A549 (cell line): ENCODE results near the gene SCTR. TPM values are rescaled to one million over a fixed set of nuclear protein-coding genes. Genes with fewer than 3 reads are reported as not detected.

Experiments used
- ATAC-seq, 2 experiments: fragments of 200-7000 bp in 1 of 2; fragments of >200 bp in 1 of 2; cut with Nextera tagmentation in 1 of 2; cut with Tn5 transposase in 1 of 2; 3 replicates each; pipeline versions ENCODE4 v1.8.0 to v1.9.1; 2018 to 2020; ENCODE audit warnings: mild to moderate bottlenecking in 1 of 2, moderate library complexity in 1 of 2
- CTCF ChIA-PET: fragments of 300-600 bp; sonication (Branson Sonifier 250); formaldehyde crosslinking; extraction: SDS; loops from one replicate; lab custom pipeline; 2021; ENCODE audit warnings: antibody characterized with exemption, inconsistent platforms; lab: Yijun Ruan, JAX
- POLR2A ChIA-PET: fragments of 350-600 bp; formaldehyde crosslinking; extraction: SDS; loops from one replicate; lab custom pipeline; 2021; ENCODE audit warnings: antibody characterized with exemption, inconsistent platforms; lab: Yijun Ruan, JAX
- DNase-seq, 2 experiments: peaks; one replicate each; pipeline versions ENCODE4 v3.0.0 to v3.0.0-alpha.2; 2011 to 2016; ENCODE audit warnings: low read depth in 1 of 2, low spot score in 1 of 2
- FAIRE-seq: peaks from 2 replicates; lab custom pipeline; 2011; peaks lifted over from hg19 to GRCh38; lab: Jason Lieb, UNC
- H3K27ac ChIP-seq, 2 experiments: fragments of >200 bp; sonication (Bioruptor Twin); formaldehyde crosslinking; 3 replicates each; pipeline ENCODE4 v1.5.1; 2016 to 2017
- H3K4me1 ChIP-seq: fragments of >200 bp; sonication (Bioruptor Twin); formaldehyde crosslinking; 3 replicates; pipeline ENCODE4 v1.6.1; 2016
- H3K4me2 ChIP-seq: fragments of >200 bp; sonication (Bioruptor Twin); formaldehyde crosslinking; 3 replicates; pipeline ENCODE4 v1.6.1; 2016
- H3K4me3 ChIP-seq: fragments of >200 bp; sonication (Bioruptor Twin); formaldehyde crosslinking; 3 replicates; pipeline ENCODE4 v1.5.1; 2016
- H3K9me3 ChIP-seq: fragments of >200 bp; sonication (Bioruptor Twin); formaldehyde crosslinking; 3 replicates; pipeline ENCODE4 v1.6.1; 2016
- CEBPB ChIP-seq, 2 experiments: fragments of >200 bp in 1 of 2; sonication (Bioruptor Twin) in 1 of 2; formaldehyde crosslinking in 1 of 2; IDR thresholded peaks; 2 replicates each; pipeline ENCODE4 v1.6.1; 2012 to 2016
- CHD4 ChIP-seq: fragments of 200-600 bp; sonication (generic); IDR thresholded peaks from 2 replicates; pipeline ENCODE4 v1.6.1; 2016; ENCODE audit warnings: antibody characterized with exemption, mild to moderate bottlenecking, borderline replicate concordance
- FOSB ChIP-seq: fragments of 250-450 bp; sonication (Bioruptor Pico); IDR thresholded peaks from 2 replicates; pipeline ENCODE4 v1.5.0; 2020; ENCODE audit warnings: mild to moderate bottlenecking, moderate library complexity
- FOSL2 ChIP-seq, 2 experiments: fragments of 450-650 bp in 1 of 2; fragments of >200 bp in 1 of 2; sonication (Bioruptor Twin) in 1 of 2; formaldehyde crosslinking; IDR thresholded peaks; 2 replicates each; pipeline versions ENCODE4 v1.5.0 to v1.6.1; 2016 to 2020; ENCODE audit warnings: mild to moderate bottlenecking in 1 of 2, moderate library complexity in 1 of 2
- FOXS1 ChIP-seq: fragments of 250-450 bp; sonication (Bioruptor Pico); IDR thresholded peaks from 2 replicates; pipeline ENCODE4 v1.5.0; 2020; ENCODE audit warnings: mild to moderate bottlenecking, moderate library complexity
- GATA3 ChIP-seq: IDR thresholded peaks from 2 replicates; pipeline ENCODE4 v1.6.1; 2012; ENCODE audit warnings: borderline replicate concordance
- HOXA7 ChIP-seq: fragments of 250-450 bp; sonication (Bioruptor Pico); IDR thresholded peaks from 2 replicates; pipeline ENCODE4 v1.5.0; 2020; ENCODE audit warnings: mild to moderate bottlenecking, moderate library complexity
- HOXB5 ChIP-seq: fragments of 250-450 bp; sonication (Bioruptor Pico); IDR thresholded peaks from 2 replicates; pipeline ENCODE4 v1.5.0; 2020; ENCODE audit warnings: mild to moderate bottlenecking, moderate library complexity
- JUNB ChIP-seq: fragments of >200 bp; sonication (Bioruptor Twin); formaldehyde crosslinking; IDR thresholded peaks from 2 replicates; pipeline ENCODE4 v1.6.1; 2016
- KDM5A ChIP-seq: fragments of 200-600 bp; sonication (generic); IDR thresholded peaks from 2 replicates; pipeline ENCODE4 v1.6.1; 2016; ENCODE audit warnings: antibody characterized with exemption, mild to moderate bottlenecking
- MAX ChIP-seq: IDR thresholded peaks from 2 replicates; pipeline ENCODE4 v1.6.1; 2012
- NFE2L2 ChIP-seq: fragments of 150-350 bp; conservative IDR thresholded peaks from 2 replicates; pipeline ENCODE4 v1.6.1; 2014; ENCODE audit warnings: low read length
- NPAS2 ChIP-seq: fragments of 250-450 bp; sonication (Bioruptor Pico); IDR thresholded peaks from 2 replicates; pipeline ENCODE4 v1.8.0; 2022; ENCODE audit warnings: mild to moderate bottlenecking, moderate library complexity, borderline replicate concordance
- PHF8 ChIP-seq: fragments of 200-600 bp; sonication (generic); IDR thresholded peaks from 2 replicates; pipeline ENCODE4 v1.6.1; 2016; ENCODE audit warnings: low read depth, mild to moderate bottlenecking, antibody characterized with exemption, moderate library complexity, borderline replicate concordance
- POLR2A ChIP-seq: IDR thresholded peaks from 2 replicates; pipeline ENCODE4 v1.6.1; 2012; ENCODE audit warnings: mild to moderate bottlenecking, low read length
- RAD21 ChIP-seq, 2 experiments: fragments of >200 bp in 1 of 2; sonication (Bioruptor Twin) in 1 of 2; formaldehyde crosslinking in 1 of 2; IDR thresholded peaks in 1 of 2; conservative IDR thresholded peaks in 1 of 2; 2 replicates in 1 of 2; 3 replicates in 1 of 2; pipeline ENCODE4 v1.6.1; 2012 to 2018; ENCODE audit warnings: inconsistent platforms in 1 of 2
- RCOR1 ChIP-seq: fragments of 150-350 bp; IDR thresholded peaks from 2 replicates; pipeline ENCODE4 v1.6.1; 2014; ENCODE audit warnings: antibody characterized with exemption, low read length, low read depth
- RNF2 ChIP-seq: fragments of 200-600 bp; sonication (generic); IDR thresholded peaks from 2 replicates; pipeline ENCODE4 v1.6.1; 2016; ENCODE audit warnings: low read depth, mild to moderate bottlenecking, antibody characterized with exemption, moderate library complexity, borderline replicate concordance
- SMC3 ChIP-seq: fragments of >200 bp; sonication (Bioruptor Twin); formaldehyde crosslinking; IDR thresholded peaks from 3 replicates; pipeline ENCODE4 v1.6.1; 2018; ENCODE audit warnings: inconsistent platforms
- SREBF2 ChIP-seq: fragments of 450-650 bp; IDR thresholded peaks from 2 replicates; pipeline ENCODE4 v1.6.1; 2014; ENCODE audit warnings: mild to moderate bottlenecking, moderate library complexity
- TFCP2L1 ChIP-seq: fragments of 250-450 bp; sonication (Bioruptor Pico); IDR thresholded peaks from 2 replicates; pipeline ENCODE4 v1.5.0; 2021; ENCODE audit warnings: mild to moderate bottlenecking
- ZSCAN20 ChIP-seq: fragments of 250-450 bp; sonication (Bioruptor Pico); IDR thresholded peaks from 2 replicates; pipeline ENCODE4 v1.8.0; 2022; ENCODE audit warnings: mild to moderate bottlenecking, moderate library complexity
- WGBS: methylation state at CpG from one replicate; pipeline ENCODE4 v1.1.6; 2017; ENCODE audit errors: missing lambda C conversion rate; 5-methylcytosine and 5-hydroxymethylcytosine counted together
- polyA plus RNA-seq, 4 experiments: library from polyadenylated mRNA; depleted of rRNA in 3 of 4; stranded (reverse); fragments of >200 nt; fragmentation: RNase III in 1 of 4; extraction: RNeasy Plus Mini Kit Qiagen cat#74134 plus additional on column Dnase treatment in 1 of 4; gene quantifications; 2 replicates in 3 of 4; 3 replicates in 1 of 4; pipeline ENCODE4 v1.2.3, GENCODE V29; 2011 to 2017
- TF ChIP-seq, protein P1 (sequence below): fragments of 250-450 bp; sonication (Bioruptor Pico); IDR thresholded peaks from 2 replicates; pipeline ENCODE4 v1.5.0; 2021; ENCODE audit warnings: mild to moderate bottlenecking, moderate library complexity, borderline replicate concordance

Gene SCTR
- polyA plus RNA-seq, 2 of the 4 experiments (the other 2 are of a cell fraction): not detected

GRCh38 chr2:119402106-119402505 lies 122.2 kb downstream of the SCTR start:
- Histone ChIP-seq H3K4me3 (no peak overlapping the region), H3K9me3 (no peaks in the 10 kb centered on the region), H3K4me2 (no peak overlapping the region), H3K27ac (no peak overlapping the region), H3K4me1 (no peaks in the 10 kb centered on the region)
- DNase-seq (no peak), ATAC-seq (no peak), FAIRE-seq (no peak)
- CTCF ChIA-PET: interaction anchor here (16.0 kb wide), 1 partner anchor 73 kb away, joined by 255 read pairs; no protein-coding TSS in a partner anchor
- no peak for TF ChIP-seq HOXA7
- TF ChIP-seq, protein P1, sequence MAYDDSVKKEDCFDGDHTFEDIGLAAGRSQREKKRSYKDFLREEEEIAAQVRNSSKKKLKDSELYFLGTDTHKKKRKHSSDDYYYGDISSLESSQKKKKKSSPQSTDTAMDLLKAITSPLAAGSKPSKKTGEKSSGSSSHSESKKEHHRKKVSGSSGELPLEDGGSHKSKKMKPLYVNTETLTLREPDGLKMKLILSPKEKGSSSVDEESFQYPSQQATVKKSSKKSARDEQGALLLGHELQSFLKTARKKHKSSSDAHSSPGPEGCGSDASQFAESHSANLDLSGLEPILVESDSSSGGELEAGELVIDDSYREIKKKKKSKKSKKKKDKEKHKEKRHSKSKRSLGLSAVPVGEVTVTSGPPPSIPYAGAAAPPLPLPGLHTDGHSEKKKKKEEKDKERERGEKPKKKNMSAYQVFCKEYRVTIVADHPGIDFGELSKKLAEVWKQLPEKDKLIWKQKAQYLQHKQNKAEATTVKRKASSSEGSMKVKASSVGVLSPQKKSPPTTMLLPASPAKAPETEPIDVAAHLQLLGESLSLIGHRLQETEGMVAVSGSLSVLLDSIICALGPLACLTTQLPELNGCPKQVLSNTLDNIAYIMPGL (CRISPR knock-in tag): no peak
- TF ChIP-seq NFE2L2: no peak
- TF ChIP-seq RAD21 (conservative IDR thresholded peaks at IDR 0.05 in 1 of 2, IDR thresholded peaks at IDR 0.05 in 1 of 2): no peak
- TF ChIP-seq CHD4: no peak
- no peak for TF ChIP-seq MAX
- POLR2A ChIA-PET: no interaction called here
- 76% methylated on average over 5 of the region's 5 CpGs for WGBS

- Histone ChIP-seq H3K4me2 (no peak overlapping the region), H3K4me1 (no peaks in the 10 kb centered on the region), H3K9me3 (no peaks in the 10 kb centered on the region), H3K4me3 (no peak overlapping the region), H3K27ac (no peak overlapping the region)
- CTCF ChIA-PET: interaction anchor here (1.0 to 16.0 kb wide), 3 partner anchors 10 to 78 kb away, joined by 3 to 255 read pairs (median 3); no protein-coding TSS in a partner anchor
- ATAC-seq (no peak; a peak in 1 of 6 replicates), FAIRE-seq (no peak), DNase-seq (no peak)
- POLR2A ChIA-PET: no interaction called here
- no peak for TF ChIP-seq ZSCAN20 (CRISPR knock-in tag)
- TF ChIP-seq POLR2A: no peak
- no peak for TF ChIP-seq NFE2L2
- no peak for TF ChIP-seq TFCP2L1 (CRISPR knock-in tag)
- TF ChIP-seq JUNB: no peak
- no peak for TF ChIP-seq NPAS2
- TF ChIP-seq FOXS1 (CRISPR knock-in tag): no peak
- TF ChIP-seq, protein P1 (CRISPR knock-in tag): no peak
- no peak for TF ChIP-seq RAD21 (conservative IDR thresholded peaks at IDR 0.05 in 1 of 2, IDR thresholded peaks at IDR 0.05 in 1 of 2)
- TF ChIP-seq SREBF2: no peak
- no peak for TF ChIP-seq HOXB5
- no peak for TF ChIP-seq RCOR1
- TF ChIP-seq GATA3: no peak
- no peak for TF ChIP-seq SMC3
- TF ChIP-seq FOSB: no peak
- no peak for TF ChIP-seq CEBPB (IDR thresholded peaks at IDR 0.05)
- TF ChIP-seq FOSL2 (IDR thresholded peaks at IDR 0.05): no peak
- TF ChIP-seq FOSL2 (CRISPR knock-in tag; IDR thresholded peaks at IDR 0.05): no peak
- TF ChIP-seq KDM5A: no peak
- no peak for TF ChIP-seq RNF2
- no peak for TF ChIP-seq PHF8
- WGBS: 8% methylated on average over 2 of the region's 6 CpGs
These were observed 127.1 kb downstream of the SCTR start for GRCh38 chr2:119397196-119397595.
